T1000 (cell line): ENCODE measurements around the gene SMIM1.

Source experiments
- DNase-seq: peaks from one replicate; lab custom pipeline; 2025; ENCODE audit warnings: mixed read lengths; lab: John Stamatoyannopoulos, UW

The SMIM1 gene

GRCh38 chr1:3772715-3773571 is at the start of gene SMIM1:
Gene SMIM1 (plus strand): TSS chr1:3772749. CDS start chr1:3775374, 2,625 bp downstream.
- DNase-seq: no peak

GRCh38 chr1:3722846-3723245 is 49.7 kb upstream of the SMIM1 start:
- DNase-seq: no peak

- DNase-seq: peak; percentile 50
Observed at GRCh38 chr1:3724416-3725030, 48.0 kb upstream of the SMIM1 start.

- no peak for DNase-seq
Observed at GRCh38 chr1:3725366-3725765, 47.2 kb upstream of the SMIM1 start.

GRCh38 chr1:3727042-3727824 is 45.3 kb upstream of the SMIM1 start:
- DNase-seq: no peak

GRCh38 chr1:3727825-3728776 is 44.4 kb upstream of the SMIM1 start:
- no peak for DNase-seq

GRCh38 chr1:3729594-3730542 is 42.7 kb upstream of the SMIM1 start:
- DNase-seq: no peak

GRCh38 chr1:3730543-3731247 is 41.9 kb upstream of the SMIM1 start:
- DNase-seq: no peak

- no peak for DNase-seq
Observed at GRCh38 chr1:3731583-3732433, 40.7 kb upstream of the SMIM1 start.

GRCh38 chr1:3732434-3733093 is 40.0 kb upstream of the SMIM1 start:
- DNase-seq: no peak

GRCh38 chr1:3733094-3733882 is 39.3 kb upstream of the SMIM1 start:
- DNase-seq: no peak

GRCh38 chr1:3733883-3734589 is 38.5 kb upstream of the SMIM1 start:
- DNase-seq: no peak

GRCh38 chr1:3734602-3735001 is 37.9 kb upstream of the SMIM1 start:
- no peak for DNase-seq

GRCh38 chr1:3735027-3735681 is 37.4 kb upstream of the SMIM1 start:
- DNase-seq: no peak

- DNase-seq: no peak
Observed at GRCh38 chr1:3735688-3736087, 36.9 kb upstream of the SMIM1 start.

GRCh38 chr1:3736131-3736561 is 36.4 kb upstream of the SMIM1 start:
- no peak for DNase-seq
